22Rv1 (cell line): ENCODE data around the gene MMP15.

Source experiments
- ZFX ChIP-seq: fragments of 450-650 bp; IDR thresholded peaks from 2 replicates; pipeline ENCODE4 v1.6.1; 2017; ENCODE audit warnings: antibody characterized with exemption, borderline replicate concordance
- TF ChIP-seq, protein P1 (sequence below): fragments of 450-650 bp; IDR thresholded peaks from 2 replicates; pipeline ENCODE4 v1.5.1; 2017; ENCODE audit warnings: mild to moderate bottlenecking

DNA sequence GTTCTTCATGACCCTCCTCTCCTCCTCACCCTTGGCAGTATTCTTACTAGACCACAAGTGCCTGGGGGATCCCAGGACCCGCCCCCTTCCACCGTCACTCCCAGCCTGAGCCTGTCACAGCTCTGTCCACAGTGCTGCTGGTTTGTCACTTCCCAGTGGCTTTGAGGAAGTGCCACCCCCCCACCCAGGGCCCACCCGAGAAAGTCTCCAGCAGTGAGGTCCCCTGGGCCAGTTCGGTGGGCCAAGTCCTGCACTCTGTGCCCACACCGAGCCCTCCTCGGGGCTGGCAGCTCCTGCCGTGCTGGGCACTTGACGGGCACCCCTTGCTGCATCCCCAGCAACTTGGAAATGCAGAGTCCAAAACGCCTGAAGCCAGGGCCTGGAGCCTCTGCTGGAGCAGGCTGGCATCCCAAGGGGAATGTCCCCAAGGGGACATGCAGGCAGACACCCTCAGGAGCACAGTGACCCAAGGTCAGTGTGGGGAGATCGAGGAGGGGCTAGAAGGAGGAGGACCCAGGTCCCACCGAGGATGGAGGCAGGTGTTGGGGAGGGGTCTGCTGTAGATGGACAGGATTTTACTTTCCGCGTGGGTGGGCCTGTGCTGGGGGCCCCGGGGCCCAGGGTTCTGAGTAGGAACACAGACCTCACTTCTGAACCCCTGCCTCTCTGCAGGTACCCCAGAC lies 15.5 kb downstream of the MMP15 start:
- TF ChIP-seq, protein P1, sequence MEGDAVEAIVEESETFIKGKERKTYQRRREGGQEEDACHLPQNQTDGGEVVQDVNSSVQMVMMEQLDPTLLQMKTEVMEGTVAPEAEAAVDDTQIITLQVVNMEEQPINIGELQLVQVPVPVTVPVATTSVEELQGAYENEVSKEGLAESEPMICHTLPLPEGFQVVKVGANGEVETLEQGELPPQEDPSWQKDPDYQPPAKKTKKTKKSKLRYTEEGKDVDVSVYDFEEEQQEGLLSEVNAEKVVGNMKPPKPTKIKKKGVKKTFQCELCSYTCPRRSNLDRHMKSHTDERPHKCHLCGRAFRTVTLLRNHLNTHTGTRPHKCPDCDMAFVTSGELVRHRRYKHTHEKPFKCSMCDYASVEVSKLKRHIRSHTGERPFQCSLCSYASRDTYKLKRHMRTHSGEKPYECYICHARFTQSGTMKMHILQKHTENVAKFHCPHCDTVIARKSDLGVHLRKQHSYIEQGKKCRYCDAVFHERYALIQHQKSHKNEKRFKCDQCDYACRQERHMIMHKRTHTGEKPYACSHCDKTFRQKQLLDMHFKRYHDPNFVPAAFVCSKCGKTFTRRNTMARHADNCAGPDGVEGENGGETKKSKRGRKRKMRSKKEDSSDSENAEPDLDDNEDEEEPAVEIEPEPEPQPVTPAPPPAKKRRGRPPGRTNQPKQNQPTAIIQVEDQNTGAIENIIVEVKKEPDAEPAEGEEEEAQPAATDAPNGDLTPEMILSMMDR = no peak
- no peak for TF ChIP-seq ZFX
